Measurements from ENCODE around the gene HHAT. TPM values are rescaled to one million over a fixed set of nuclear protein-coding genes. Genes with fewer than 3 reads are reported as not detected.

Gene HHAT
- total and polyA plus RNA-seq, 2 donors (not counting 3 experiments of a cell fraction or from before 2014, with no cell fraction given) = 2.4 to 4.3 TPM

- DNase-seq (ENCODE audit: low read depth, low spot score) (no peak), FAIRE-seq (no peak)
- no peak overlapping the region for H2AFZ ChIP-seq (ENCODE audit: low read depth, low read length)
- H3K36me3 ChIP-seq (ENCODE audit: control insufficient read depth in 2 of 2, extremely low read depth in 1 of 2, insufficient read depth in 2 of 2, low read length in 2 of 2) = no peaks in the 10 kb centered on the region
- peaks cover 0 to under 1% of the 10 kb centered on the region in 2 experiments for H3K27me3 ChIP-seq (ENCODE audit: control insufficient read depth in 2 of 2, insufficient read depth in 2 of 2, low read length in 2 of 2)
- no peak overlapping the region for H3K9ac ChIP-seq (replicated peaks; ENCODE audit: extremely low read depth, insufficient read depth, low read length)
- dilution Hi-C loops (cut with MboI; ENCODE audit: extremely low pct_ligation_motif_present, low sequenced_read_pairs) (no loop called here), intact Hi-C loops (cut with micrococcal nuclease) (loop anchor here (1.0 kb wide), 4 partner anchors 40 to 1208 kb away; partner anchors contain the start of gene KCNH1)
- ChIA-PET POLR2A (interaction anchor here (0.7 kb wide), 1 partner anchor 43 kb away, joined by 5 read pairs; no protein-coding TSS in a partner anchor), CTCF (interaction anchor here (0.7 to 7.8 kb wide), 17 partner anchors 8 to 1208 kb away, joined by 3 to 163 read pairs (median 5); partner anchors contain the start of gene KCNH1)
- H3K4me2 ChIP-seq (ENCODE audit: insufficient read depth, low read length) = no peak overlapping the region
- no peaks in the 10 kb centered on the region for H3K79me2 ChIP-seq (ENCODE audit: control insufficient read depth, insufficient read depth, low read length)
- no peak overlapping the region for H3K27ac ChIP-seq (ENCODE audit: insufficient read depth, low read depth, low read length)
- BruUV-seq (replicated peaks) = no TSS peak
- H3K9me3 ChIP-seq (replicated peaks; ENCODE audit: control insufficient read depth, insufficient read depth, low read length) = no peaks in the 10 kb centered on the region
- no peaks in the 10 kb centered on the region for H3K4me1 ChIP-seq (ENCODE audit: control insufficient read depth, extremely low read depth, insufficient read depth, low read length)
- TF ChIP-seq MAX (IDR thresholded peaks at IDR 0.05; ENCODE audit: insufficient read depth, insufficient read length) = no peak
- no peak for TF ChIP-seq EZH2 (IDR thresholded peaks at IDR 0.05; ENCODE audit: borderline replicate concordance, low read depth, low read length, severe bottlenecking)
- no peak for TF ChIP-seq GATA2 (IDR thresholded peaks at IDR 0.05; ENCODE audit: insufficient read depth, insufficient read length, low read depth, low read length)
- no peak for TF ChIP-seq JUN (IDR thresholded peaks at IDR 0.05; ENCODE audit: borderline replicate concordance, insufficient read depth, insufficient read length, low read depth)
- no peak overlapping the region for H3K4me3 ChIP-seq (replicated peaks in 1 of 3; ENCODE audit: insufficient read depth in 1 of 3, low read depth in 1 of 3, low read length in 3 of 3)
- no peaks in the 10 kb centered on the region for H3K9me1 ChIP-seq (replicated peaks; ENCODE audit: control insufficient read depth, extremely low read depth, insufficient read depth, low read length)
- H4K20me1 ChIP-seq (replicated peaks; ENCODE audit: control insufficient read depth, extremely low read depth, insufficient read depth, low read length) = no peaks in the 10 kb centered on the region
Measured at GRCh38 chr1:210447456-210448057, 118.9 kb downstream of the HHAT start.

GRCh38 chr1:210448297-210448892 is 119.7 kb downstream of the HHAT start:
- TF ChIP-seq MYC (IDR thresholded peaks at IDR 0.05; ENCODE audit: low read depth, low read length) (no peak), MAX (IDR thresholded peaks at IDR 0.05; ENCODE audit: insufficient read depth, insufficient read length) (no peak), CTCF (IDR thresholded peaks at IDR 0.05; ENCODE audit: extremely low read depth in 1 of 2, insufficient read depth in 1 of 2, low read depth in 1 of 2, low read length in 2 of 2) (peak; percentile 32 to 50), JUN (IDR thresholded peaks at IDR 0.05; ENCODE audit: borderline replicate concordance, insufficient read depth, insufficient read length, low read depth) (no peak)
- no peak overlapping the region for H3K27ac ChIP-seq (ENCODE audit: insufficient read depth, low read depth, low read length)
- no peak overlapping the region for H3K4me3 ChIP-seq (replicated peaks in 1 of 3; ENCODE audit: insufficient read depth in 1 of 3, low read depth in 1 of 3, low read length in 3 of 3)
- H3K9me3 ChIP-seq (replicated peaks; ENCODE audit: control insufficient read depth, insufficient read depth, low read length) = no peaks in the 10 kb centered on the region
- ChIA-PET POLR2A (interaction anchor here (0.7 kb wide), 1 partner anchor 44 kb away, joined by 5 read pairs; no protein-coding TSS in a partner anchor), CTCF (interaction anchor here (0.6 to 7.8 kb wide), 22 partner anchors 8 to 1232 kb away, joined by 3 to 163 read pairs (median 4); partner anchors contain the start of gene KCNH1)
- intact Hi-C loops (cut with micrococcal nuclease) (loop anchor here (1.0 kb wide), 4 partner anchors 41 to 1207 kb away; partner anchors contain the start of gene KCNH1), dilution Hi-C loops (cut with MboI; ENCODE audit: extremely low pct_ligation_motif_present, low sequenced_read_pairs) (no loop called here)
- H3K9me1 ChIP-seq (replicated peaks; ENCODE audit: control insufficient read depth, extremely low read depth, insufficient read depth, low read length) = no peaks in the 10 kb centered on the region
- no peak overlapping the region for H2AFZ ChIP-seq (ENCODE audit: low read depth, low read length)
- no peaks in the 10 kb centered on the region for H3K4me1 ChIP-seq (ENCODE audit: control insufficient read depth, extremely low read depth, insufficient read depth, low read length)
- H3K36me3 ChIP-seq (ENCODE audit: control insufficient read depth in 2 of 2, extremely low read depth in 1 of 2, insufficient read depth in 2 of 2, low read length in 2 of 2) = no peaks in the 10 kb centered on the region
- H3K9ac ChIP-seq (replicated peaks; ENCODE audit: extremely low read depth, insufficient read depth, low read length) = no peak overlapping the region
- no peaks in the 10 kb centered on the region for H3K79me2 ChIP-seq (ENCODE audit: control insufficient read depth, insufficient read depth, low read length)
- H3K27me3 ChIP-seq (ENCODE audit: control insufficient read depth in 2 of 2, insufficient read depth in 2 of 2, low read length in 2 of 2) = peaks cover 0 to 3% of the 10 kb centered on the region in 2 experiments
- FAIRE-seq (peak; percentile 67), DNase-seq (ENCODE audit: low read depth, low spot score) (peak; percentile 62)
- BruUV-seq (replicated peaks) = no TSS peak
- H4K20me1 ChIP-seq (replicated peaks; ENCODE audit: control insufficient read depth, extremely low read depth, insufficient read depth, low read length) = no peaks in the 10 kb centered on the region
- no peak overlapping the region for H3K4me2 ChIP-seq (ENCODE audit: insufficient read depth, low read length)
